Putamen (tissue), 1 donor: ENCODE data around the gene KLF7.

ENCODE experiments used
- DNase-seq: peaks from one replicate; pipeline ENCODE4 v3.0.0-alpha.2; 2016; ENCODE audit warnings: low spot score

Gene KLF7

GRCh38 chr2:207166349-207167098 lies 776 bp upstream of the KLF7 start:
- peak; percentile 85 for DNase-seq

DNA sequence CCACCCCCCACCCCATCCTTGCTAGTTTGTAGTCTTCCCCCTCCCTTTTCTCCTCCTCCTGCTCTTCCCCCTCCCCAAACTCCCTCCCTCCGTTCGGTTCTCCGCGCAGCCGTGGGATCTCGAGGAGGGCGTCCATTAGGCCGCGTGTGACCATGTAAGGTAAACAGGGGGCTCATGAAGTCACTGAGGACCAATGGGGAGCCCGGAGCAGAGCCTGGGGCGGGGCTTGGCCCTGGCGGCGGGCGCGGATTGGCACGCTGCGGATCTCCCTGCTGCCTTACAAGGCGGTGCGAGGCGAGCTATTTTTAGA lies 246 bp upstream of the KLF7 start:
- peak; percentile 100 for DNase-seq

DNA sequence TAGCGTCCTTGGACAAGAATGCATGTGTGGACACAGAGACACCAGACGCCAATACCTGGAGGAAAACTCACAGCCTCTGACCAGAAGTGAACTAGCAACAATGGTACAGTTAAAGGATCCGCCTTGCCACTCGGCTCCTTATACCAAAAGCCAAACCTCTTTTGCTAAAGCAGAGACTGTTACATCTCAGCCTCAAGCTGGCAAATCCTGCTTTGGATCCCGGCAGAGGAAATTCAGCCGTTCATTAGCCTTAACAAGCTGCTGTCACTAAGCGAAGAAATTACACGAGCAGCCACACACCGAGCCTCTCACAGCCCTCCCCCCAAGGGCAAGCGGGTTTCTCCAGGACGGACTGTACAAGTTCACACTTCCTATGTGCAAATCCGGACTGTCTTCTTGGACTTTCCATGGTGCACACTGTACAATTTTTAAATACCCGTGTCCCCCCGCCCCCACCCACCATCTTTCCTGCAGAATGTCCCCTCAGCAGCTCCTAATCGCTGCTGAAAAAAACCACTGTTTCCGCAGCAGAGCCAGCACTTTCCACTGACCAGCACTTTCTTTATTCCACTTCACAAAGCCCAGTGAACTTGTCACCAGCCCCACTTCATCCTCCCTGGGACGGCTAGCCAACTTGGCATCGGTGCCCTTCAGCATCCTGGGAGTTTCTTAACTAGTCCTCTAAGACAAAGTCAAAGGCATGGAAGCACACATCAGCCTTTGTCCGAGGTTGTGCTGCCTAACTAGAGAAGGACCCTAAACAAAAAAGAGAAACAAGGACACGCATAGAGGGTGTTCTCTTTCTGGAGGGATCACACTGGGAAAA lies 1.5 kb downstream of the KLF7 start:
- peak; percentile 76 for DNase-seq

DNA sequence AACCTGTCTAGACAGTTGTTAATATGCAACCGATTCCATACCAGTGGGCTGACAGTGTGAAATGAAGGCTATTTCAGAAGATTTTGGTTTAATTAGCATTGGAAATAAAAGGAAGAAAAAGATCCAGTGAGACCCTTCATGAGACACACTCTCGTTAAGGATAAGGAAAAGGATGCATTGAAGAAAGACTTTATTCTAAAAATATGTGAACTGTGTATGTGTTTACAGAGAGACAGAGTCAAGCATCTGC lies 2.1 kb downstream of the KLF7 start:
- DNase-seq: no peak

DNA sequence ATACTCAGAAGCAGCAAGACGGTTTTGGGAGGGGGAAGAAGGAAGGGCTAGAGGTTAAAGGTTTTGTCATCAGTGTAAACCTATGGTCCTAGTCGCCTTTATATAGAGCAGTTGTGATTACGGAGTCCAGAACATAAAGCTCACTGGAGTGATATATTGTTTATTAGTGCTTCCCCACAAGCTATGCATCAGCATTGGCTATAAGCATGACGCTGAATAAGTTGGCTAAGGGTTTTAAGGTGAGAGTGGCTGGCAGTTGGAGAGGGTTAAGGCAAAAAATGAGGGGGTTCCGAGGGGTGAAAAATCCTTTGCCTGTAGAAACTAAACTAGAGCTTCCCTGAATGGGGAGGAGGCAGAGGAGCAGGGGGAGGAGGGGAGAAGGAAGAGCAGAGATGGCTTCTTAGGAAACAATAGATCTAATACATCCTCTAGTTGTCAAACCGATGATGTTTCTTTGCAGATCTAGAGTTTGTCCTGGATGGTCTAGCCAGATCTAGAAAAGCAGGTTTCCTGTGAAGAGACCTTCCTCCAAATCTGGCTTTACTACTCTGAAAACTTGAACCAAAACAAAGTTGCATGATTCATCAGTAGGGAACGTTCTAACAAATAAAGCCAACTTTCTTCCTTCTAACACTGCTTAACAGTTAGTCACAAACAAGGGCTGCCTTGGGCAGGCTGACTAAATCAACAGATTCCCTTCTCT lies 2.5 kb downstream of the KLF7 start:
- DNase-seq: peak; percentile 52

DNA sequence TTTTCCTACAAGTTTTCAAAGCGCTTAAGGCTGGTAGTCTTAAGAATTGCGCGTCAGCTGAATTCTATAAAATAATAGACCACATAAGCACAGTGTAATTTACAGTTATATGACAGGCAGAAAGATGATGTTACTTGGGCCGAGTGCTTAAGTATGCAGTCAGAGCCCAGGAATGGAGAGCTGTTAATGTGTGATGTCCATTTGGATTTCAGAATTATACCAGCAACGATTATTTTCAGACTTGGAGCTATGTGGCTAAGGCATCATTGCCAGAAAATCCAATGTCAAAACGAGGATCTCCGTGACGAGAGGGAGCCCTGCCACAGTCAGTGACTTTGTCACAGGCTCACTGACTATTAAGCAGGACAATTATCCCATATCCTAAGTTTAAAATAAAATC lies 3.4 kb downstream of the KLF7 start:
- DNase-seq: no peak

DNA sequence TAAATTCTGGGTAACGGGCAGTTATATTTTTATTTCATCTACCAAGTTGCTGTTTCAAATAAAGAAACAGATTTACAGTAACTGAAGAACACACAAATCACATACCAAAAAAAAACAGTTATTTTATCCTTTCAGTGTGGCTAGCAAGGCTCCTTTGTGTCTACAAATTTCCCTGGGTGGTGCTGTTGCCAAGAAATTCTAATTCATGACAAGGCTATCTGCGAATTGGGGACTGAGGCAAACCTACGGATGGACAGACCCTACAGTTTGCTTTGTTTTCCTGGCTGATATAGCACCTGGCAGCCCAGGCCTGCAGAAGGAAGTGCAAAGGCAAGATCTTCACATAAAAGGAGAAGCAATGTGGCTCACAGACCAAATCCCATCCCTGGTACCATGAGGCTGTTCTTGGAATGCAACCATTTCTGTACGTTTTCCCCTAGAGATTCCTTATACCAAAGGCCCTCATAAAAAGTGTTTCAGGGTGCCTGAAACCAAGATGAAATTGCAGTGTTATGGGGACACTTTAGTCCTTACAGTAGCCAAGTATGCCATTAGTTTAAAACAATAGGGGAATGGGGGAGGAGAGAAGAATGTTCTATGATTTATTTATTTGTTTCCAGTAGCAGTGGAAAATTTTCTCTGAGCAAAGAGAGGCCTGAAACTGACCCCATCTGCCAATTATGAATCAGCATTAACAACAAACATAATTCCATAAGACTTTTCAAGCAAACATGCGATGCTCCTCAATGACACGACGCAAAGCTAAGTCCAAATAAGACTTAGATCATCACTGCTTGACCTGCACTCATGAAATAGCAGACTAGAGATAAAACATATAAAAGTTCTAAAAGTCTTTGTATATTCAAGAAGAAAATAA lies 4.3 kb downstream of the KLF7 start:
- DNase-seq: no peak

DNA sequence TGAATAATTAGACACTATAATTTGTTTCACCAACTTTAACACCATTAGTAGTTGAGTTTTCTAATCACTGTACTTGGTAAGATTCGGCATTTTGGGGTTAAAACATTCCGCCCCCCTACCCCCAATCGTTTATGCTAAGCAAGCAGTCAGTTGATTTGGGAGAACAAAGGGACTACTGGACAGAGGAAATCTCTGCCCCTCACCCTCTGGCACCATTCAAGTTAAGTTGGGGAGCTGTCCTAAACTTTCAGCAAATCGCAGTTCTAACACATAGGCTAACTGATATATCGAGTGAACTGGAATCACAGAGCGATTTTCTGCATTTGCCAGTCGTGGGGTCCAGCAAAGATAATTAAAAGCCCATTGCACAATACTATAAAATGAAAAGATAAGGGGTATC lies 5.6 kb downstream of the KLF7 start:
- DNase-seq: no peak

DNA sequence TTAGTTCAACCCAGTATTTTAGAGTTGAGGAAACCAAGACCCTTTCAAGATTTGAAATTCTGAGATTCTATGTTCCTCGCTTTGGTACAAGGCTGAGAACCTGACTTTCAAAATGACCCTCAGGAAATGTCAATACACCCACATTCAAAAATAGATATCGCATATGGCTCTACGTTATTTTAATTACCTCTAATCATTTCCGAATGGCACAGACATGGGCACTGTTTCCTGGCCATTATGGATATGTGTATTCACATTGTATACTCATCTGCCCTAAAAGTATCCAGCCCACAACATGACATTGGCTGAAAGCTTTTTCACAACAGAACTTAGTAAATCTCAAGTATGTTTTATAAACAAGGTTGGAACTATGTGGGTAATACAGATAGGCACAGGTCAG lies 6.7 kb downstream of the KLF7 start:
- DNase-seq: no peak

DNA sequence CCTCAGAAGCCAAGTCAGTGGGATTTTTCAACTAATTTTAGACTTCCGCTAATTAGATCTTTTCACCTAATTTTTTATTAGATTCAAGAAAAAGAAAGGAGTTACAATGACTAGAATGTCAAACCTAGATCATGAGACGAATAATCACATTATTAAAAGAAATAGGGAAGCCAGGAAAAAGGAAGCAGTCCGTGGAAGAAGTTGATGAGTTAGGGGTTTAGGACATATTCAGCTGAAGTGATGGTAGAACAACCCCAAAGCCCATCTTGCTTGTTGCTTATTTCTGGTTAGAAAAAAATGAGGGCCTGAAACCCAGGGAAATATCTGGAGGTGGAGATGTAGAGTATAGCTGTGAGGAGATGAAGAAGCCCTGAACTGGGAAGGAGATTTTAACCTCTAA lies 8.0 kb downstream of the KLF7 start:
- no peak for DNase-seq

DNA sequence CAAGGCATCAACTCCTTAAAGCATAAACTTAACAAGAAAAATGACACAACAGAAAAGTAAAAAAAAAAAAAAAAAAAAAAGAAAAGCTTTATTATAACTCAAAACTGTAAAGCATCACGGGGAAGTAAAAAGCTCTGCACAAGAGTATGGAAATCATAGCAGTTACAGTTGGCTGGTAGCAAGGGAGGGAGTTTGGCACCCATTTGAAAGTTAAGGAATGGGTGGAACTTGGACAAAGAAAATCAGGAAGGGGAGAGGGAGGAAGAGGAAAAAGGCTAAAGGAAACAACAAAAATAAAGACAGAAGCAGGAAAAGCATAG lies 8.6 kb downstream of the KLF7 start:
- DNase-seq: no peak

DNA sequence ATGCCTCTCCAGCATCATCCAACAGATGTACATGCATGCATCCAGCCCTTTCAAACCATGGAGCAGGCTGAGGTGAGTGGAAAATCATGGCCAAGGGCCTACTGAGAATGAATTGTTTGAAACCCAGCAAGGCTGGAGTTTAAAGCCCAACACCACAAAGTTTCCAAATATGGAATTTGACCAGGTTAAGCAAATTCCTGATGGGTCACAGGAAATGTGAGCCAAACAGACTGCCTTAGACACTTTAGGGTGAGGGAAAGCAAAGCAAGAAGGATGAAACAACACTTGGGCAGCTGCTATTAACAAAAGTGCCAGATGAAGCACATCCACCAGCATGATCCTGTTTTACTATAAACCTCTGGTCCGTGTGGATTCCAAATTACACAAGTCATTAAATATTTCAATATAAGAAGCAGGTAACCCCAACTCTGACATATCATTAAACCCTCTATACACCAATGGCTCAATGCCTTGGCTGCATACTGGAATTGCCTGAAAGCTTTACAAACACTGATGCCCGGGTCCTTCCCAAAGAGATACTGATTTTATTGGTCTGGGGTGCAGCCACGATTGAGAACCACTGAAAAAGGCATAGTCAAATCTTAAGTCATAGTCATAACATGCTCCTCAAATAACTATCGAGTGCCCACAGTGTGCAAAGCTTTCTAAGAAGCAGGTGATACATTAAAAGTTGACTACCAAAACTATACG lies 9.1 kb downstream of the KLF7 start:
- DNase-seq: no peak

DNA sequence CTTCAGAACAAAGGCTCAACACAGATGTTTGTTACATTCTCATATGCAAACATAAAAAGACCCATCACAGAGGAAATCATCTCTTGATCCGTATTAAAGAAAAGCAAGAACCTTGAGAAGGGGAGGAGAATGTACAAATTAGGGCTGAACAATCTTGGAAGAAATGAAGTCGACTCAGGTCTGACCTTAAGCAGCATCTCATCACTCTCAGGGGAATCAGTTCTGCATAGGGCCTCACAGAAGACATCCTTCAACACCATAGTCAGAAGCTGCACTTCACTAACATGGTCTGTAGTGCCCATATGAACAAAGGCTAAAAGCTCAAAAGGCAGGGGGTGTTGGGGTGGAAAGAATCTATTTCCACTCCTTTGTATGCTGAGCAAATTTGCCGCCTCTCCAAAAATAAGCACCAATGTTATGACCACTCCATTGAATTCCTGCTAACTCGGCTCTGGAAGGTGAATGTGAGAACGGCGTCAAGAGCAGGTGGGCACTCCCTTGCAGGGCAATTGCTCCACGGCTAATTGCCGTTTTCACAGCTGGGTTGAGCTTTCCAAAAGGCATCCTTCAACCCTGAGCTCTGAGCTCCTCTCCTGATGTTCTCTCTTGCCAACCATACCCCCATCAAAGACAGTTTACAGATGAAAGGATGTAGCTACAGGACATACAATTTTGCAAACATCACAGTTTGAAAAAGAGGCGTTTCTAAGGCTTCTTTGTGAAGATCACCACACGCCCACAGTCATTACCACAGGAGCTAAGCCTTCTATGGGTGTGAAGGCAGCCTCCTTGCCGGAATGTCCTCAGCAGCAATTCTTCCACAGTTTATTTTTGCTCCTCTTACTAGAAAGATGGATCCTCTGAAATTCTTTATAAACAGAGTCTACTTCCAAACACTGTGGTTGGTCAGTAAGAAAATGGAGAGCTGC lies 10.0 kb downstream of the KLF7 start:
- no peak for DNase-seq

GRCh38 chr2:207154556-207155510 lies 10.9 kb downstream of the KLF7 start:
- no peak for DNase-seq

- no peak for DNase-seq
Observed at GRCh38 chr2:207153266-207153975, 12.3 kb downstream of the KLF7 start.

GRCh38 chr2:207151048-207151447 lies 14.7 kb downstream of the KLF7 start:
- no peak for DNase-seq

- DNase-seq: no peak
Observed at GRCh38 chr2:207150284-207150683, 15.5 kb downstream of the KLF7 start.

- no peak for DNase-seq
Observed at GRCh38 chr2:207149249-207150213, 16.2 kb downstream of the KLF7 start.
